Measurements from ENCODE around the gene ARHGAP6.

- TF ChIP-seq CTCF (IDR thresholded peaks at IDR 0.05) (no peak), POLR2A (IDR thresholded peaks at IDR 0.05) (no peak)
These were observed 46.3 kb downstream of the ARHGAP6 start for GRCh38 chrX:11619441-11619840.
